Hematopoietic multipotent progenitor cell treated with erythropoietin and hydrocortisone succinate and interleukin-3 and kit ligand, for 8 days (in vitro differentiated cells): ENCODE results near the gene USP20.
A peak's percentile ranks its signal among the peaks of the same experiment; 100 is the strongest.

Experiments
- DNase-seq: peaks from one replicate; pipeline ENCODE4 v3.0.0-alpha.2; 2015

Gene USP20

DNA sequence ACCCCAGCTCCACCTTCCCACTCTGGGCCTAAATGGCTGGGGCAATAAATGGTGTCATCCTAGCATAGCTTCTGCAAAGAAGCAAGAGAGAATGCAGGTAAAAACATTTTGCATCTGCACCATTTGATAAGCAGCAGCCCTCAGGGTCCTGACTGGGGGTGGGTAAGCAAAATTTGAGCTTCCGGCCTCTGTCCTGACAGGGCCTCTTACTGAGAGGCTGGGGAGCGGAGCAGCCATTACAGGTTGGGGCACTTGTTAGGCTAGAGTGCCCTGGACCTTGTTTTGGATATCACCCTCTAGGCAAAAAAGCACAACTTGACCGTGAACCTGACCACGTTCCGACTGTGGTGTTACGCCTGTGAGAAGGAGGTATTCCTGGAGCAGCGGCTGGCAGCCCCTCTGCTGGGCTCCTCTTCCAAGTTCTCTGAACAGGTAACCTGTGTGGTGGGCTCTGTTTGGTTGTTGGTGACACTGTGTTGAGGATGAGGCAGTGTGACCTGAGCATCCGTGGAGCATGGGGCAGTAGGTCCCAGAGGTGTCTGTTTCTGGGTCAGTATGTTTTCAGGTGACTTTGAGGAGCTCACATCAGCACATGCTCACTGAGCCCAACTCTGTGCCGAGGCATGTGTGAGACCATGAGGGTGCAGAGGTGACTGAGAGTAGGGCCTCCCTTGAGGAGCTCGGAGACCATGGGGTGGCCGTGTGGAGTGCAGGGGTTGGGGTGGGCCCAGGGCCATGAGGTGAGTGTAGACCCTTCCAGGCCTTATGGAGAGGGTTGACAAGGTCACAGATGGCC lies 23.1 kb downstream of the USP20 start:
- no peak for DNase-seq

DNA sequence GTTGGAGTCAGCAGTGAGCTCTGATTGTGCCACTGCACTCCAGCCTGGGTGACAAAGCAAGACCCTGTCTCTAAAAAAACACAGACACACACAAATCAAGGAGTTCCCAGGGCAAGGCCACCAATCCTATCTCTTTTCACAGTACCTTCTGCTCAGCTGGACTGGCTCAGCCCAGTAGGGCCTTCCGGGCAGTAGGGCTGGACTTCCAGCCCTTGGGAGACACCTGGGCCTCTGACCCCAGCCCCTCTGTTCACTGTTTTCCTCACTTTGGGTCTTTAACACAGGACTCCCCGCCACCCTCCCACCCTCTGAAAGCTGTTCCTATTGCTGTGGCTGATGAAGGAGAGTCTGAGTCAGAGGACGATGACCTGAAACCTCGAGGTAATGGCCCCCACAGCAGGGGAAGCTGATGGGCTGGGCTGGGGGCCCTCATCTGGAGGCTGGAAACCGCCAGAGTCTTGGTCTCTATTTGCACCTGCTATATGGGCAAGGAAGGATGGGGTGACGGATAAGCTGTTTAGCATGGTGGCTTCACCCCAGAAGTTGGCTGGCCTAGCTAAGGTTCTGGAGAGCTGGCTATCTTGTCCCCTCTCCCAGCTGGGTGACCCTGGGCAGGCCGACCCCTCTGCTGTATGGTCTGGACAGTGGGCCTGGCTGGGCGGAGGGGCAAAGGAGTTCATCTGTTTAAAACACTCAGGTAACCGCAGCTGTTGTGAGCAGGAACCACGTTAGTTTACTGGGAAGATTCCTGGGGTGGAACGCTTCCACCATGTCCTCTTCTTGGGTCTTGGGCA lies 25.6 kb downstream of the USP20 start:
- DNase-seq, result no peak

DNA sequence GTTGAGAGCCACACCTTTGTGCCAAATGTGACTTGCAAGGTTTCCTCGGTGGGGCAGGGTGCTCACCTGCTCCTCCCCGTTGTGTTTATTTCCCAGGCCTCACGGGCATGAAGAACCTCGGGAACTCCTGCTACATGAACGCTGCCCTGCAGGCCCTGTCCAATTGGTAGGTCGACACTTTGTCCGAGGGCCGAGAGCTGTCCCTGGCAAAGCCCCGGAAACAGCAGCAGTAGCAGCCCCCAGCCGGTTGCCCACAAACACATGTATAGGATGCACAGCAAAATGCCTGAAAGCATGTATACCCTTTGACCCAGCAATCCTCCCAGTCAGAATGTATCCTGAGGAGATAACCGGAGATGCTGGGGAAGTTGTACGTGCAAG lies 26.2 kb downstream of the USP20 start:
- no peak for DNase-seq

DNA sequence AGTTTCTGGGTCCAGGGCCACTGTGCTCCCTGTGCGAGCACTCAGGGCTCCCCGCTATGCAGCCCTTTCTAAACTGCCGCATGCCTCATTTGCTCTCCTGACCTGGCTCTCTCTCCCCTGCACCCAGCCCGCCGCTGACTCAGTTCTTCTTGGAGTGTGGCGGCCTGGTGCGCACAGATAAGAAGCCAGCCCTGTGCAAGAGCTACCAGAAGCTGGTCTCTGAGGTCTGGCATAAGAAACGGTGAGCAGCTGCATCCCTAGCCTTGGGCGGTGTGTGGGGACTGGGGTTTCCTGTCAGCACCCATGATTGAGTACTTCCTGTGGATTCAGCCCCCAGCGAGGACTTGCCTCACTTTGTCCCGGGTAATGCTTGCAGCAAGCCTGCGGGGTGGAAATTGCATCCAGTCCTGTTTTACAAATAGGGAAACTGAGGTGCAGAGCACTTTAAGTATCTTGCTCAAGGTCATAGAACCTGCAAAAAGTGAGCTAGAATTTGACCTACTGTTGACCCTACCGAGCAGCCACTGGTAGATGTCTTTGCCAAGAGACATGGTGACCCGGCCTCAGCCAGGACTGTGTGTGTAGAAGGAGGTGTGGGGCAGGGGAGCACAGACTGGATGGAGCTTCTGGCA lies 27.9 kb downstream of the USP20 start:
- DNase-seq, result peak; percentile 99

DNA sequence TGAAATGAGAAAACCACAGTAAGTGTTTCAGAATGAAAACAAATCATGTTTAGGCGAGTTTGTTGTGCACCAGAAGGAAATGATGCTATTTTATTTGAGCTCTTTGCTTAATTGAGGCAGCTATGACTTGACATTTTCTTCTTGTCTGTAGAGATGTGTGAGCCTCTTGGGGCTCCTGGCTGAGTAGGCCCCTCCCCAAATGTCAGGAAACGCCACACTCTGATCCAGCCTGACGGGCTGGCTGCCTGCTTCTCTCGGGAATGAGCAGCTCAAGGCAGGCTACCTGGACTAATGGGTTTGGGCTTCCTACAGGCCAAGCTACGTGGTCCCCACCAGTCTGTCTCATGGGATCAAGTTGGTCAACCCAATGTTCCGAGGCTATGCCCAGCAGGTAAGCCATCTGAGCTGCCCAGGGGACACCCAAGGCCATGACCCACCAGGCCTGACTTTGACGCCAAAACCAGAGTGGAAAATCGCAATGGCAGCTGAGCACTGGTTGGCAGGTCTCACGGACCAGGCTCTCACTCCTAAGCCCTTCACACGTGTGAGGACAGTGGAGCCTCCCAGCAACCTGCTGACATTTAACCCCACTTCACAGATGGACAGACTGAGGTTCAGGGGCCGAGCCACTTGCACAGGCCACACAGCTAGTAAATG lies 29.9 kb downstream of the USP20 start:
- DNase-seq, result no peak

DNA sequence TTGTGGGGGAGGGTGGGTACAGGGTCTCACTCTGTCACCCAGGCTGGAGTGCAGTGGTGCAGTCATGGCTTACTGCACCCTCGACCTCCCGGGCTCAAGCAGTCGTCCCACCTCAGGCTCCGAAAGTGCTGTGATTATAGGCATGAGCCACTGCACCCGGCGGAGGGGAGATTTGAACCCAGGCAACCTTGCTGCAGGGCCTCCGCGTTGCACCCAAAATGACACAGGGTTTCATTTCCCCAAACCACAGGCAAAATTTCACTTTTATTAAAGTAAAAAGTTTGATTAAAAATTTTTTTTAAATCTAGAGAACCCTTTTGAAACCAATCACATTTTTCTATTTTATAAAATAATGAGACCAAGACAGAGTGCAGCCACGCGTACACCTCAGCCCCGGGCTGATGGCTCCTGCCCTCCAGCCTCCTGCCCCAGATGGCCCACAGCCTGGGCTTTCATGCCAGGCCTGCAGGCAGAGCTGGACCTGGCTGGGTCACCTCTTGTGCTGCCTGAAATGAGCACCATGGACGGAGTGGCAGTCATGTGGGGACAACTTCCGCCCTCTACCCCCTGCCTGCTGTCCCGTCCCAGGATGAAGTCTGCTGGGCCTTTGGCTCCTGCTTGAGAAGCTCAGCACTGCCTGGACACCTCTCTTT lies 30.5 kb downstream of the USP20 start:
- no peak for DNase-seq

DNA sequence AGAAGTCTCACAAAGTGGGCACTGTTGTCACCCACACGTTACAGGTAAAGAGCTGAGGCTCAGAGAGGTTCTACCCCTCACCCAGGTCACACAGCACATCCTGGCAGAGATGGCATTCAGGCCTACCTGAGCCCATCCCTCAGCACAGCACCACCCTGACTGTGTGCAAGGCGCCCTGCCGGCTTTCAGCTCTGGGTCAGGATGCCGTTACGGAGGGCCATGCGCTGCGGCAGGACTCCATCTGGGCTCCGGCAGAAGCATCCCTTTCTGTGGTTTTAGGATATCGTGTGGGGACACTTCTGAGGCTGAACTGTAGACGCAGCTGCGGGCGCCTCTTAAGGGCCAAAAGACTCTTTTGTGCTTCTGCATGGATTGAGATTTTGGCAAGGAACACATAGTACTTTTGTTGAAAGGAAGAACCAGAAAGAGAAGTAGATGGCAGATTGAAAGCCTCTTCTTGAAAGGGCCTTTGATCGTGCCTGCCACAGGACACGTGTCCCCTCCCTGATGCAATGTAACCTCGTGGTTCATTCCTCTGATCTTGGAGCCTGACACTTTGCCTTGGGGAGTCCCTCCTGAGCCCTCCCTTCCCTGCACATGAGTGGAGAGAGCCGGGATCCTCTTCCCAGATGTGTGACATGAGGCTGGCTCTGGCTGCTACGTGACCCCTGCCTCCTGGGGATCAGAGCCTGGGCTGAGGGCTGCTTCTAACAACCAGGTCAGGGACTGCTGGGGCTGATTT lies 31.3 kb downstream of the USP20 start:
- DNase-seq, result no peak

DNA sequence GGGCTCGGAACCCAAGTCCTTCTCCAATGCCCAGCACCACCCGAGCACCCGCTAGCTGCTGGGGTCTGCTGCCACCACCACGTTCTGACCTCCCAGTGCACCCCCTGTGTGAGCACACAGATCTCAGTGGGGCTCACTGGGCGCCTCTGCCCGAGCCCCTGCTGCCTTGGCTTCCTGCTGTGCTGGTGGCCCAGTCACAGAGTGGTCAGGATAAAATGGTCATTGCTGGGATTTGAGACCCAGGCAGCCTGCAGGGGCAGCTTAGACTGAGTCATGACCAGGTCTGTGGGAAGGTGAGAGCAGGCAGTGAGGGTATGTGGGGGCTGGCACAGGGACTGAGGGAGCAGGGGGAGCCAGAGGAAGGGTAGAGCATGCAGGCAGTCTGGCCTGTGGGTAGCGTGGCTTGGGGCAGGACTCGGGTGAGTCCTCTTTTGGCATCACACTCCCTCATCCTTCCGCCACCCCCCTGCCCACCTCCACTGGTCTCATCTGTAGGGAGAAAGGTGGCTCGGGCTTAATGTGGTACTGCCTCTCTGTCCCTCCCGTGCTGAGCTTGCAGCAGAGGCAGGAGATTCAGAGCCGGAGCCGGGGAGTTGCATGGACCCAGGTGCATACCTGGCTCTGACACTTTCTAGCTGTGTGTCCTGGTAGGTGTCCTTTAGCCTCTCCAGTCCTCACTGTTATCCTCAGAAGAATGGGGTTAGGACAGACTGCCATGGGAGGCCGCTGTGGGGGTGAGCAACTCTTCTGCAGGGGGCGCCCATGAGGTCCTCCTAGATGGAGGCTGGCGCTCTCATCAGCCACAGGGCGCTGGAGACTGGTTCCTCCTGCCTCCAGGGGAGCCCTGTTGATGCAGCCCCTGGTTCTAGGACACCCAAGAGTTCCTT lies 32.1 kb downstream of the USP20 start:
- no peak for DNase-seq

DNA sequence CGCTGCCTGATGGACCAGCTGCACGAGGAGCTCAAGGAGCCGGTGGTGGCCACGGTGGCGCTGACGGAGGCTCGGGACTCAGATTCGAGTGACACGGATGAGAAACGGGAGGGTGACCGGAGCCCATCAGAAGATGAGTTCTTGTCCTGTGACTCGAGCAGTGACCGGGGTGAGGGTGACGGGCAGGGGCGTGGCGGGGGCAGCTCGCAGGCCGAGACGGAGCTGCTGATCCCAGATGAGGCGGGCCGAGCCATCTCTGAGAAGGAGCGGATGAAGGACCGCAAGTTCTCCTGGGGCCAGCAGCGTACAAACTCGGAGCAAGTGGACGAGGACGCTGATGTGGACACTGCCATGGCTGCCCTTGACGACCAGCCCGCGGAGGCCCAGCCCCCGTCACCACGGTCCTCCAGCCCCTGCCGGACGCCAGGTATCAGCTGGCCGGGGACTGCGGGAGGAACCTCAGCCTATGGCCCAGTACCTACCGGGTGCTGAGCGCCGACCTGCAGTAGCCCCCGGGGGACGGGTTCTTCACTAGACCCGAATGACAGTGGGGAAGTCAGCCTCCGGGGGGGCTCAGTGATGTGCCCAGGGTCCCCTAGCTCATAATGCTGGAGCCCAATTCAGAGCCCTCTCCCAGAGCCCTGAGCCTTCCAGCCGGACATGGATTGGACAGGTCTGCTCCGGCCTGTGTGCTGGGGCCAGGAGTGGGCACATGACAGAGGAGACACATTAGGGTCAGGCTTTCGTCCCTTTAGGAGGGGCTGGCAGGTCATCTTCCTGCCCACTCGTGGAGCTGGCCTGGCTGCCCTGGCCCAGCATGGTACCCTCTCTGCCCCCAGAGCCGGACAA lies 33.0 kb downstream of the USP20 start:
- no peak for DNase-seq

DNA sequence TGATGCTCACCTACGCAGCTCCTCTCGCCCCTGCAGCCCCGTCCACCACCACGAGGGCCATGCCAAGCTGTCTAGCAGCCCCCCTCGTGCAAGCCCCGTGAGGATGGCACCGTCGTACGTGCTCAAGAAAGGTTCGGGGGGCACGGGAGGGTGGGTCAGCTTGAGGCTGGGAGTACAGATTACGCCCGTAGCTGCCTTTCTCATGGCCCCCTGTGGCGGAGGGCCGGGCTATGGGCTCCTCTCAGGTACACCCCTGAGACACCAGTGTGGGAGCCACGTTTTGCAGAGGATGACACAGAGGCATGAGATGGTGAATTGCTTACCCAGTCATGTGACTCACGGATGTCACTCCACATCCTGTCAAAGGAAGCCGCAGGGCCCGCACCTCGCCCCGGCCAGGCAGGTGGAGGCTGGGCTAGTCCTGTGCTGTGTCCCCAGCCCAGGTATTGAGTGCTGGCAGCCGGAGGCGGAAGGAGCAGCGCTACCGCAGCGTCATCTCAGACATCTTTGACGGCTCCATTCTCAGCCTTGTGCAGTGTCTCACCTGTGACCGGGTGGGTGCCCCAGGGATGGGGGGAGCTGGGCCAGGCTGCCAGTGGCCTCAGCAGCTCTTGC lies 33.7 kb downstream of the USP20 start:
- DNase-seq, result no peak

DNA sequence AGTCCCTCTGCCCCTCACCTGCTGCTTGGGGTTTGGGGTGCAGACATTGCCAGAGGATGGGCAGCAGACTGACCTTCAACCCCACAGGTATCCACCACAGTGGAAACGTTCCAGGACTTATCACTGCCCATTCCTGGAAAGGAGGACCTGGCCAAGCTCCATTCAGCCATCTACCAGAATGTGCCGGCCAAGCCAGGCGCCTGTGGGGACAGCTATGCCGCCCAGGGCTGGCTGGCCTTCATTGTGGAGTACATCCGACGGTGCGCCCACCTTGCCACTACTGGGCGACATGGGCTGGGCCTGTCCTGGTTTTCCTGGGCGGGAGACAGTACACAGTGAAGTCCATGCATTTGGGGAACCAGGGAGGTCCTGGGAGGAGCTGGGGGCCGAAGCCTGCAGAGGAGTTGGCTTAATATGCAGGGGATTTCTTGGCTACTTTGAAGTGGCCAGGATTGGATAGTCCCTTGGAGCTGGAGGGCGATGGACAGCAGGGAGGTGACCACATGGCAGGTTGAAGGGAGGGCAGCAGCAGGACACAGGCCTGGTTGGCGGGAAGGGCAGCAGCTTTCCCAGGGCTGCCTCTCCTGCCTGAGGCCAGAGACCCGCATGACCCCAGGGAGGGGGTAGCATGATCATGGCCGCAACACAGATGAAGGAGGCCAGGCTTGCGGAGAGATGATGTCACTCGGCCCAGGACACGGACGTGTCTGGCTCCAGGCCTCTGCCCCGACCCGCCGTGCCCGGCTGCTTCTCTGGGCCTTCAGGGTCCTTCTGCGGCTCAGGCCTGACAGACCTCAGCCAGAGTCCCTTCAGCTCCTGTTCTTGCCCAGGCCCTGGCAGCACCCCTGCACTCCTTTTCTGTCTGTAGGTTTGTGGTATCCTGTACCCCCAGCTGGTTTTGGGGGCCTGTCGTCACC lies 34.6 kb downstream of the USP20 start:
- no peak for DNase-seq

DNA sequence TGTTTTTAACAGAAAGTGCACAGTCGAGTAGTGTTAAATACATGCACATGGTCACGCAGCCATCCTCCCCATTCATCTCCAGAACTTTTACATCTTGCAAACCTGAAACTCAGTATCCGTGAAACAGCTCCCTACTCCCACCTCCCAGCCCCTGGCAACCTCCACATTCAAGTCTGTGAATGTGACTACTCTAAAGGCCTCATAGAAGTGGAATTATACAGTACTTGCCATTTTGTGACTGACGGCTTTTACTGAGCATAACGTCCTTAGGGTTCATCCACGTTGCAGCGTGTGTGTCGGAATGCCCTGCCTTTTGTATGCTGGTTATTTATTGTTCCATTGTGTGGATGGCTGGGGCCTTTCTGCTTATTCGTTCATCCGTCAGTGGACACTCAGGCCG lies 35.8 kb downstream of the USP20 start:
- DNase-seq, result no peak

DNA sequence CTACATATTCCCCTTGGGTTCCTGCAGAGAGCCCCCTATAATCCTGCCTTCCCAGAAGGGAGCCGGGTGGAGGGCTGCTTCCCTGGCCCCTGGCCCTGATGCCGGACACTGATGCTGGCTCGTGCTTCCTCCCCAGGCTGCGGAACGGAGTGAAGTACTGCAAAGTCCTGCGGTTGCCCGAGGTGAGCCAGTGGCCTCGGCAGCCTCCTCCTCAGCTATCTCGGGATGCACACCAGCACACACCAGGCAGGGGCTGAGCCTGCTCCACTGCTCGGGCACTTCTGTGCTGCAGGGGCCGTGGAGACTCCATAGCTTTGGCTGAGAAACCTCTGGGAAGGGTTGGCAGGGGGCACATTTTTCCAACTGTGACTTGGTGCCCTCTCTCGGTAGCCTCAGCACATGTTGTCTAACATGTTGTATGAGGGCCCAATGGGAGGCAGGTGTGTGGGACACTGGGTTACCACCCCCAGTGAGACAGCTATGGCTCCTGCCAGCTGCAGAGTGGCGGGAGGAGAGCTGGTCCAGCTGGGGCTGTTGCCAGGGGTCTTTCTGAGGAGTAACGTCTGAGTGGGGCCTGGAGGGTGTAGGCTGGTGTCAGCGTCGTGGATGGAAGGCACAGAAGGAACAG lies 38.4 kb downstream of the USP20 start:
- DNase-seq, result no peak

DNA sequence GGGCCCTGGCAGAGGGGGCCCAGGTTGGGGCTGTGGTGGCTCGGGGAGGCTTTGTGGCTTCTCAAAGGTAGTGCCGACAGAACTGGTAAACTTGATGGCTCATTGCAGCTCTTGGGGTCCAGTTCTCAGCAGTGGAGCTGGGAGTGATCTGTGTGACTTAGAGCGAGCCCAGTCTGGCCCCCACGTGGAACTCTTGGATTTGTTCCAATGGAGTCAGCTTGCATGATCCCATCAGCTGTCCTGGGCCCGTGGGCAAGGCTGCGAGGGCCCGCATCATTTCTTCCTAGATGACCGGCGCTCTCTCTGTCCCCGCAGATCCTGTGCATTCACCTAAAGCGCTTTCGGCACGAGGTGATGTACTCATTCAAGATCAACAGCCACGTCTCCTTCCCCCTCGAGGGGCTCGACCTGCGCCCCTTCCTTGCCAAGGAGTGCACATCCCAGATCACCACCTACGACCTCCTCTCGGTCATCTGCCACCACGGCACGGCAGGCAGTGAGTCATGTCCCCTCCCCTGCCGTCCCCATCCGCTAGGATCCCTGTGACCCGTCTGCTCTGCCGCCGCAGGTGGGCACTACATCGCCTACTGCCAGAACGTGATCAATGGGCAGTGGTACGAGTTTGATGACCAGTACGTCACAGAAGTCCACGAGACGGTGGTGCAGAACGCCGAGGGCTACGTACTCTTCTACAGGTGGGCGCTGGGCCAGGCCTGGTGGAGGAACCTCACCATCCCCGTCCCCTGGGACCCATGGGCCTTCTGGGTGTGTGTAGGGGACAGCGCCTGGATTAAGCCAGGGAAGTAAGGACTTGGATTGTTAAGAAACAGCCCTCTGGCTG lies 39.2 kb downstream of the USP20 start:
- DNase-seq, result no peak

DNA sequence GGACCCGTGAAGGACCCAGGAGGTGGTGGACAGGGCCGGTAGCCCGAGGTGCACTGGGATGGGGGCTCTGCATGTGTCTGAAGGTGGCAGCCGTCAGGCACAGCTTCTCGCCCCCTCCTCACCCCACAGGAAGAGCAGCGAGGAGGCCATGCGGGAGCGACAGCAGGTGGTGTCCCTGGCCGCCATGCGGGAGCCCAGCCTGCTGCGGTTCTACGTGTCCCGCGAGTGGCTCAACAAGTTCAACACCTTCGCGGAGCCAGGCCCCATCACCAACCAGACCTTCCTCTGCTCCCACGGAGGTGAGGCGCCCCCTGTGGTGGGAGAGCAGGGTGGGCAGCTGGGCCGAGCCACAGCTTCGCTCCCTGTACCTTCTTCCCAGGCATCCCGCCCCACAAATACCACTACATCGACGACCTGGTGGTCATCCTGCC lies 39.9 kb downstream of the USP20 start:
- no peak for DNase-seq

DNA sequence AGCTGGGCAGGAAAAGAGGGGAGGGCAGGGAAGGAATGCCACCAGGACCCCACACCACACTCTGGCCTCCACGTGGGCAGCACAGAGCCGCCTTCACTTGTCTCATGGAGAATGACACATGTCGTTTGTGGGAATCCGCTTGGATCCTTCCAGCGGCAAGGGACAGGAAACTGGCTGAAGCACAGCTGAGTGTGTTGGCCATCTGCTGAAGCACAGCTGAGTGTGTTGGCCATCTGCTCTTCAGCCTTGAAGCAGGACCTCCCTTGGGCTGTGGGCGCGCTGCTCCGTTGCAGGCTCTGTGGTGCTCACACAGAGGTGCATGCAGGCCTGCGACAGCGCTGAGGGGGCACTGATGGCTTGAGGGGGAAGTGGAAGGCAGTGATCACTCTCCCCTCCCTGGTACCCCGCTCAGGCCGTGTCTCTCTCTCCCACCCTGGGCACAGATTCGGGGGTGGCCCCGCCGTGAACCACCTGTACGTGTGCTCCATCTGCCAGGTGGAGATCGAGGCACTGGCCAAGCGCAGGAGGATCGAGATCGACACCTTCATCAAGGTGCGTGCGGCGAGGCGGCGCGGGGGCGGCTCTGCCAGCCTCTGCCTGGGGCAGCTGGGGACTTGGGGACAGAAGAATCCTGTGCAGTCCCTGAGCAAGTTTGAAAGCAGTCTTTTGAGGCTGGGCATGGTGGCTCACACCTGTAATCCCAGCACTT lies 40.6 kb downstream of the USP20 start:
- DNase-seq, result no peak
